Measurements from ENCODE around the gene OVCH2. TPM values are rescaled to one million over a fixed set of nuclear protein-coding genes. Genes with fewer than 3 reads are reported as not detected.
A peak's percentile ranks its signal among the peaks of the same experiment; 100 is the strongest.
"Not testable (repeated sequence)": the region's sequence is repeated elsewhere in the genome, so short reads cannot be mapped to it uniquely, and the experiment has no call there.

OVCH2 gene
- total RNA-seq, 1 donor from 2014 or later, result not detected

GRCh38 chr11:7672276-7672959 lies 33.9 kb downstream of the OVCH2 start:
- no peak for DNase-seq (ENCODE audit: low spot score)
- intact Hi-C loops (cut with DNase I), result no loop called here

GRCh38 chr11:7671347-7672215 lies 34.7 kb downstream of the OVCH2 start:
- intact Hi-C loops (cut with DNase I), result no loop called here
- no peak for DNase-seq (ENCODE audit: low spot score)

GRCh38 chr11:7670641-7671040 lies 35.6 kb downstream of the OVCH2 start:
- intact Hi-C loops (cut with DNase I), result no loop called here
- no peak for DNase-seq (ENCODE audit: low spot score)

- intact Hi-C loops (cut with DNase I), result no loop called here
- DNase-seq (ENCODE audit: low spot score), result no peak
Measured at GRCh38 chr11:7668911-7669310, 37.4 kb downstream of the OVCH2 start.

- no peak for DNase-seq (ENCODE audit: low spot score)
- intact Hi-C loops (cut with DNase I), result no loop called here
Measured at GRCh38 chr11:7668464-7668863, 37.8 kb downstream of the OVCH2 start.

GRCh38 chr11:7667460-7667859 lies 38.8 kb downstream of the OVCH2 start:
- no peak for DNase-seq (ENCODE audit: low spot score)

GRCh38 chr11:7666292-7666866 lies 39.9 kb downstream of the OVCH2 start:
- intact Hi-C loops (cut with DNase I), result no loop called here
- no peak for DNase-seq (ENCODE audit: low spot score)

More at GRCh38 chr11:7667460-7667859, 38.8 kb downstream of the OVCH2 start:
- intact Hi-C loops (cut with DNase I), result no loop called here

GRCh38 chr11:7665473-7666291 lies 40.6 kb downstream of the OVCH2 start:
- intact Hi-C loops (cut with DNase I), result loop anchor here (2.0 kb wide), 1 partner anchor 95 kb away; no protein-coding TSS in a partner anchor
- DNase-seq (ENCODE audit: low spot score), result peak; percentile 89

GRCh38 chr11:7664867-7665266 lies 41.4 kb downstream of the OVCH2 start:
- intact Hi-C loops (cut with DNase I), result loop anchor here (2.0 kb wide), 1 partner anchor 94 kb away; no protein-coding TSS in a partner anchor
- DNase-seq (ENCODE audit: low spot score), result no peak

GRCh38 chr11:7663531-7663930 lies 42.7 kb downstream of the OVCH2 start:
- intact Hi-C loops (cut with DNase I); DNase-seq (ENCODE audit: low spot score): not testable (repeated sequence)

GRCh38 chr11:7657306-7658025 lies 48.8 kb downstream of the OVCH2 start:
- intact Hi-C loops (cut with DNase I), result loop anchor here (1.0 to 10.0 kb wide), 3 partner anchors 86 to 213 kb away; partner anchors contain the start of gene PPFIBP2
- DNase-seq (ENCODE audit: low spot score), result no peak

GRCh38 chr11:7656704-7657103 lies 49.6 kb downstream of the OVCH2 start:
- DNase-seq (ENCODE audit: low spot score), result no peak

GRCh38 chr11:7655253-7656217 lies 50.7 kb downstream of the OVCH2 start:
- DNase-seq (ENCODE audit: low spot score), result no peak
- intact Hi-C loops (cut with DNase I), result loop anchor here (5.0 to 10.0 kb wide), 2 partner anchors 143 to 211 kb away; partner anchors contain the start of gene PPFIBP2

More at GRCh38 chr11:7656704-7657103, 49.6 kb downstream of the OVCH2 start:
- intact Hi-C loops (cut with DNase I), result loop anchor here (1.0 to 10.0 kb wide), 3 partner anchors 85 to 212 kb away; partner anchors contain the start of gene PPFIBP2

GRCh38 chr11:7654195-7654705 lies 52.0 kb downstream of the OVCH2 start:
- intact Hi-C loops (cut with DNase I), result loop anchor here (10.0 kb wide), 1 partner anchor 209 kb away; no protein-coding TSS in a partner anchor

GRCh38 chr11:7651700-7652099 lies 54.6 kb downstream of the OVCH2 start:
- intact Hi-C loops (cut with DNase I), result loop anchor here (10.0 kb wide), 1 partner anchor 207 kb away; no protein-coding TSS in a partner anchor
- no peak for DNase-seq (ENCODE audit: low spot score)

More at GRCh38 chr11:7654195-7654705, 52.0 kb downstream of the OVCH2 start:
- no peak for DNase-seq (ENCODE audit: low spot score)

GRCh38 chr11:7651140-7651551 lies 55.1 kb downstream of the OVCH2 start:
- DNase-seq (ENCODE audit: low spot score), result no peak
- intact Hi-C loops (cut with DNase I), result loop anchor here (10.0 kb wide), 1 partner anchor 206 kb away; no protein-coding TSS in a partner anchor

- DNase-seq (ENCODE audit: low spot score), result no peak
- intact Hi-C loops (cut with DNase I), result no loop called here
Measured at GRCh38 chr11:7648264-7648663, 58.0 kb downstream of the OVCH2 start.
